ENCODE results near the gene PNLIPRP1. TPM values are rescaled to one million over a fixed set of nuclear protein-coding genes. Genes with fewer than 3 reads are reported as not detected.

PNLIPRP1 gene
- polyA plus RNA-seq, 1 donor (not counting 4 experiments of a cell fraction or from before 2014, with no cell fraction given), result not detected

DNA sequence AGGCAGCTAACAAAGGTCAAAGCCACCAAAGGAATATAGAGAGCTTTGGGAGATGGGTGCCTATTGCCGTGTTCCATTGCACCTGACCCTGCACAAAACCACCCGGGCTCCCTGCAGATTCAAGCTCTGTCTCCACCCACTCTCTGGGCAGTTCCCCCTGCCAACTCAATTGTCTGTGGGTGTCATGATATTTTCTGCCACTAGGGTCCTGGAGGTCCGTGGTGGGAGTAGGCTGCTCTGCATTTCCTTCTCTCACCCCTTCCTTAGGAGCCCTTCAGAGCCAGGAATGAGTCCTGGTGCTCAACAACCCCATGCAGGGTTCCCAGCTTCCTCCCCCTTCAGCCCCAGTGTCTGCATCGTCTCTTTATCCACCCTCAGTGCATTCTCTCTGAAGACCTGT is 64.1 kb downstream of the PNLIPRP1 start:
- Histone ChIP-seq H3K4me2 (ENCODE audit: control insufficient read depth, extremely low read depth, insufficient read depth, low read depth, low read length) (no peak overlapping the region), H3K9me1 (ENCODE audit: control insufficient read depth, extremely low read depth, insufficient read depth, low read length) (no peaks in the 10 kb centered on the region)

GRCh38 chr10:116655568-116655967 is 64.8 kb downstream of the PNLIPRP1 start:
- no peak for FAIRE-seq

More for the DNA sequence above, 64.1 kb downstream of the PNLIPRP1 start:
- Histone ChIP-seq H3K36me3 (ENCODE audit: control insufficient read depth in 2 of 2, extremely low read depth in 1 of 2, insufficient read depth in 2 of 2, low read length in 2 of 2) (no peaks in the 10 kb centered on the region), H3K27me3 (ENCODE audit: control insufficient read depth, extremely low read depth, insufficient read depth, low read length) (no peaks in the 10 kb centered on the region), H3K9ac (ENCODE audit: control insufficient read depth, extremely low read depth, insufficient read depth, low read length) (no peak overlapping the region), H2AFZ (ENCODE audit: control insufficient read depth, low read length) (no peak overlapping the region), H3K4me1 (ENCODE audit: control insufficient read depth, extremely low read depth, insufficient read depth, low read length) (no peaks in the 10 kb centered on the region), H3K4me3 (ENCODE audit: control insufficient read depth in 2 of 3, extremely low read depth in 1 of 3, insufficient read depth in 2 of 3, low read depth in 1 of 3, low read length in 3 of 3) (no peak overlapping the region), H4K20me1 (ENCODE audit: control insufficient read depth, extremely low read depth, insufficient read depth, low read length) (no peaks in the 10 kb centered on the region), H3K27ac (ENCODE audit: control insufficient read depth, insufficient read depth, low read length) (no peak overlapping the region), H3K79me2 (ENCODE audit: control insufficient read depth, insufficient read depth, low read length) (no peaks in the 10 kb centered on the region), H3K9me3 (ENCODE audit: control insufficient read depth, low read depth, low read length) (no peaks in the 10 kb centered on the region)
- peak in 2 of 3 experiments; percentile 30 to 39 for TF ChIP-seq CTCF (optimal IDR thresholded peaks at IDR 0.05 in 1 of 3, IDR thresholded peaks at IDR 0.05 in 1 of 3, conservative IDR thresholded peaks at IDR 0.05 in 1 of 3; ENCODE audit: extremely low read depth in 1 of 3, insufficient read depth in 2 of 3, low read length in 3 of 3)
- TF ChIP-seq EZH2 (IDR thresholded peaks at IDR 0.05; ENCODE audit: low read length), result no peak
- dilution Hi-C loops (cut with MboI; ENCODE audit: extremely low pct_ligation_motif_present, low sequenced_read_pairs), result no loop called here
- DNase-seq (ENCODE audit: low read depth, low spot score), result no peak
- no peak for FAIRE-seq

More at GRCh38 chr10:116655568-116655967, 64.8 kb downstream of the PNLIPRP1 start:
- H3K36me3 ChIP-seq (ENCODE audit: control insufficient read depth in 2 of 2, extremely low read depth in 1 of 2, insufficient read depth in 2 of 2, low read length in 2 of 2), result no peaks in the 10 kb centered on the region
- no peak overlapping the region for H2AFZ ChIP-seq (ENCODE audit: control insufficient read depth, low read length)
- DNase-seq (ENCODE audit: low read depth, low spot score), result no peak
- H3K79me2 ChIP-seq (ENCODE audit: control insufficient read depth, insufficient read depth, low read length), result no peaks in the 10 kb centered on the region
- no peak overlapping the region for H3K9ac ChIP-seq (ENCODE audit: control insufficient read depth, extremely low read depth, insufficient read depth, low read length)
- H3K9me3 ChIP-seq (ENCODE audit: control insufficient read depth, low read depth, low read length), result no peaks in the 10 kb centered on the region
- no peak overlapping the region for H3K4me3 ChIP-seq (ENCODE audit: control insufficient read depth in 2 of 3, extremely low read depth in 1 of 3, insufficient read depth in 2 of 3, low read depth in 1 of 3, low read length in 3 of 3)
- no peaks in the 10 kb centered on the region for H3K27me3 ChIP-seq (ENCODE audit: control insufficient read depth, extremely low read depth, insufficient read depth, low read length)
- no peak for TF ChIP-seq EZH2 (IDR thresholded peaks at IDR 0.05; ENCODE audit: low read length)
- no peak for TF ChIP-seq CTCF (optimal IDR thresholded peaks at IDR 0.05 in 1 of 3, IDR thresholded peaks at IDR 0.05 in 1 of 3, conservative IDR thresholded peaks at IDR 0.05 in 1 of 3; ENCODE audit: extremely low read depth in 1 of 3, insufficient read depth in 2 of 3, low read length in 3 of 3)
- no peak overlapping the region for H3K27ac ChIP-seq (ENCODE audit: control insufficient read depth, insufficient read depth, low read length)
- no peak overlapping the region for H3K4me2 ChIP-seq (ENCODE audit: control insufficient read depth, extremely low read depth, insufficient read depth, low read depth, low read length)
- dilution Hi-C loops (cut with MboI; ENCODE audit: extremely low pct_ligation_motif_present, low sequenced_read_pairs), result no loop called here
- H4K20me1 ChIP-seq (ENCODE audit: control insufficient read depth, extremely low read depth, insufficient read depth, low read length), result no peaks in the 10 kb centered on the region
- no peaks in the 10 kb centered on the region for H3K9me1 ChIP-seq (ENCODE audit: control insufficient read depth, extremely low read depth, insufficient read depth, low read length)
- no peaks in the 10 kb centered on the region for H3K4me1 ChIP-seq (ENCODE audit: control insufficient read depth, extremely low read depth, insufficient read depth, low read length)

Measured in keratinocyte (primary cell).